Prostate gland (tissue), 2 donors: ENCODE measurements around the gene PTPRD.

Experiments
- POLR2A ChIP-seq: fragments of 450-650 bp; IDR thresholded peaks from one replicate; pipeline ENCODE4 v1.6.1; 2016; ENCODE audit warnings: antibody characterized with exemption, mild to moderate bottlenecking
- POLR2AphosphoS5 ChIP-seq: sonication (generic); formaldehyde crosslinking; IDR thresholded peaks from one replicate; pipeline ENCODE4 v1.6.1; 2017; ENCODE audit warnings: antibody characterized with exemption
- TF ChIP-seq, protein P1 (sequence below), 4 experiments: fragments of 200-600 bp in 2 of 4; fragments of 450-650 bp in 2 of 4; sonication (generic) in 2 of 4; IDR thresholded peaks; 1 replicate in 3 of 4; 2 replicates in 1 of 4; pipeline ENCODE4 v1.5.1; 2016 to 2019; ENCODE audit warnings: antibody characterized with exemption in 4 of 4, mild to moderate bottlenecking in 2 of 4, moderate library complexity in 2 of 4

DNA sequence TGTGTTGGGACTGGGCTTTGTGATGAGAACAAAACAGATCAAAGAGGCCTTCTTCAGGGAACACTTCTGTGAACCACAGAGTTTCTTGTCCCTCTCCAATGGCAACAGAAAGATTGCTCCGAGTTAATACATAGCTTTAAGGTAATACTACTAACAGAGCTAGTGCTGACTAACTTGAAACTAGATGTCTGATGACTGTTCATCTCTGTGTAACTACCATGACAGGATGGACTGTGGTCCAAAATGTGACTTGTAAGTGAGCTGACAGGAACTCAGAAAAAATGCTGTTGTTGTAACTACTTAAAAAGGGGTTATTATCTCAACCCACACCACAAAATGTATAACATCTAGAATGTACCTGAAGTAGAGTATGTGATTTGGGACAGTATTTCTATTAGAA is 2183.0 kb downstream of the PTPRD start:
- no peak for TF ChIP-seq POLR2AphosphoS5
- no peak for TF ChIP-seq POLR2A
- TF ChIP-seq, protein P1, sequence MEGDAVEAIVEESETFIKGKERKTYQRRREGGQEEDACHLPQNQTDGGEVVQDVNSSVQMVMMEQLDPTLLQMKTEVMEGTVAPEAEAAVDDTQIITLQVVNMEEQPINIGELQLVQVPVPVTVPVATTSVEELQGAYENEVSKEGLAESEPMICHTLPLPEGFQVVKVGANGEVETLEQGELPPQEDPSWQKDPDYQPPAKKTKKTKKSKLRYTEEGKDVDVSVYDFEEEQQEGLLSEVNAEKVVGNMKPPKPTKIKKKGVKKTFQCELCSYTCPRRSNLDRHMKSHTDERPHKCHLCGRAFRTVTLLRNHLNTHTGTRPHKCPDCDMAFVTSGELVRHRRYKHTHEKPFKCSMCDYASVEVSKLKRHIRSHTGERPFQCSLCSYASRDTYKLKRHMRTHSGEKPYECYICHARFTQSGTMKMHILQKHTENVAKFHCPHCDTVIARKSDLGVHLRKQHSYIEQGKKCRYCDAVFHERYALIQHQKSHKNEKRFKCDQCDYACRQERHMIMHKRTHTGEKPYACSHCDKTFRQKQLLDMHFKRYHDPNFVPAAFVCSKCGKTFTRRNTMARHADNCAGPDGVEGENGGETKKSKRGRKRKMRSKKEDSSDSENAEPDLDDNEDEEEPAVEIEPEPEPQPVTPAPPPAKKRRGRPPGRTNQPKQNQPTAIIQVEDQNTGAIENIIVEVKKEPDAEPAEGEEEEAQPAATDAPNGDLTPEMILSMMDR (IDR thresholded peaks at IDR 0.05) = no peak
